Transverse colon (tissue), 4 donors: ENCODE measurements around the gene GNAI1. TPM values are rescaled to one million over a fixed set of nuclear protein-coding genes. Genes with fewer than 3 reads are reported as not detected.
A peak's percentile ranks its signal among the peaks of the same experiment; 100 is the strongest.

Experiments used
- DNase-seq: peaks from one replicate; pipeline ENCODE4 v3.0.0-alpha.2; 2019
- H3K27ac ChIP-seq, 4 donors: fragments of 200-600 bp; sonication (generic); 2 replicates each; pipeline ENCODE4 v1.5.1; 2016 to 2018; ENCODE audit warnings: inconsistent platforms in 4 of 4
- H3K27me3 ChIP-seq: fragments of 200-600 bp; sonication (generic); 2 replicates; pipeline ENCODE4 v1.5.1; 2017; ENCODE audit warnings: inconsistent platforms
- H3K36me3 ChIP-seq, 4 donors: fragments of 200-600 bp; sonication (generic); 2 replicates each; pipeline ENCODE4 v1.5.1; 2017 to 2019; ENCODE audit warnings: inconsistent platforms in 4 of 4
- H3K4me1 ChIP-seq, 4 donors: fragments of 200-600 bp; sonication (generic); 2 replicates each; pipeline ENCODE4 v1.5.1; 2017 to 2020; ENCODE audit warnings: inconsistent platforms in 4 of 4
- H3K4me3 ChIP-seq, 4 donors: fragments of 200-600 bp; sonication (generic); 1 replicate in 1 of 4; 2 replicates in 3 of 4; pipeline versions ENCODE4 v1.5.1 to v1.6.1; 2017 to 2019; ENCODE audit warnings: inconsistent platforms in 4 of 4
- H3K9me3 ChIP-seq, 2 donors: fragments of 200-600 bp; sonication (generic); 2 replicates each; pipeline ENCODE4 v1.5.1; 2017 to 2019; ENCODE audit warnings: inconsistent platforms in 2 of 2
- EP300 ChIP-seq: sonication (generic); formaldehyde crosslinking; IDR thresholded peaks from one replicate; pipeline ENCODE4 v1.6.1; 2017; ENCODE audit warnings: antibody characterized with exemption, low read depth
- POLR2A ChIP-seq: fragments of 450-650 bp; IDR thresholded peaks from one replicate; pipeline ENCODE4 v1.6.1; 2016; ENCODE audit warnings: antibody characterized with exemption, mild to moderate bottlenecking, moderate library complexity
- POLR2AphosphoS5 ChIP-seq, 3 donors: sonication (generic); formaldehyde crosslinking; IDR thresholded peaks; one replicate each; pipeline ENCODE4 v1.6.1; 2016; ENCODE audit warnings: antibody characterized with exemption in 3 of 3
- WGBS, 2 donors: methylation state at CpG; one replicate each; pipeline ENCODE4 v1.1.5; 2018; ENCODE audit warnings: low coverage in 1 of 2; 5-methylcytosine and 5-hydroxymethylcytosine counted together
- in situ Hi-C, 4 donors: fragments of 200-750 bp; cut with MboI; loops; one replicate each; pipeline versions ENCODE4 v1.15.0 to v1.15.1; 2017; ENCODE audit warnings: low sequenced_read_pairs in 3 of 4, low pct_ligation_motif_present in 1 of 4, low pct_unique_long_range_greater_than_20kb in 1 of 4
- intact Hi-C: fragments of 100-400 bp; cut with DNase I; formaldehyde crosslinking; loops from one replicate; pipeline ENCODE4 v1.15.1; 2023; ENCODE audit warnings: low total_unique reads
- total RNA-seq, 4 donors: library from RNA; depleted of rRNA; stranded (reverse); fragments of >200 nt; gene quantifications; one replicate each; pipeline ENCODE4 v1.1.0, GENCODE V29; 2016
- TF ChIP-seq, protein P1 (sequence below), 5 experiments: fragments of 200-600 bp in 3 of 5; fragments of 450-650 bp in 2 of 5; sonication (generic) in 3 of 5; IDR thresholded peaks; 1 replicate in 2 of 5; 2 replicates in 3 of 5; pipeline ENCODE4 v1.5.1; 2016 to 2017; ENCODE audit warnings: antibody characterized with exemption in 5 of 5, inconsistent platforms in 3 of 5, mild to moderate bottlenecking in 2 of 5, moderate library complexity in 1 of 5

GNAI1 gene
- total RNA-seq, 4 donors from 2014 or later = 3.0 to 46.0 (median 37.4) TPM

DNA sequence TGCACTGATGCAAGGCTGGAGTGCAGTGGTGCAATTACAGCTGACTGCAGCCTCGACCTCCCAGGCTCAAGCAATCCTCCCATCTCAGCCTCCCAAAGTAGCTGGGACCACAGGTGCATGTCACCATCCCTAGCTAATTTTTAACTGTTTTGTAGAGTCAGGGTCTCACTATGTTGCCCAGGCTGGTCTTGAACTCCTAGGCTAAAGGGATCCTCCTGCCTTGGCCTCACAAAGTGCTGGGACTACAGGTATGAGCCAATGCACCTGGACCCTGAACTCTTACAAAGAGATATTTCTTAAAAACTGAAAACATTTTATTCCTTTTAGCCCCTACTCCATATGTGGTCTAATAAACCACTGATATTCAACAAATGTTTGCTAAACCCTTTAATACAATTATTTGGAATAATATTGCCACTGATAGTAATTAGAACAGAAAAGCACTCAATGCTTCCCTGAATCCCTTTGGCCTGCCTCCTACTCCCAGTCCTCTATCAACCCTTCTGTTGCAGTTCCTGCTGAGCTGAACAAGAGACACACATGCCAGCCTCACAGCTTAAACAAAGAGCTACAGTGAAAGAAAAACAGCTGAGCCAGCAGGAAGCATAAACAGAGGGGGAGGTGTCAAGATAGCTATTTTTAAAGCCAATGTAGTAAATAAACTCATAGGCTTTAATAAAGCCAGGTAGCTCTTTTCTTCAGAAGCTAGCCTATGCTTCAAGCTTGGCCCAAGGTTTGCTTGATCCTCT is 7.0 kb upstream of the GNAI1 start:
- intact Hi-C loops (no loop called here), in situ Hi-C loops (no loop called here)
- no peak overlapping the region for H3K4me3 ChIP-seq
- H3K4me1 ChIP-seq = peaks cover 0 to 14% (median 0%) of the 10 kb centered on the region in 4 donors
- 75% methylated on average over 1 of the region's 1 CpG; no CpG with 5 or more reads in 1 of the 2 donors for WGBS, 2 donors
- H3K36me3 ChIP-seq = no peaks in the 10 kb centered on the region
- TF ChIP-seq, protein P1, sequence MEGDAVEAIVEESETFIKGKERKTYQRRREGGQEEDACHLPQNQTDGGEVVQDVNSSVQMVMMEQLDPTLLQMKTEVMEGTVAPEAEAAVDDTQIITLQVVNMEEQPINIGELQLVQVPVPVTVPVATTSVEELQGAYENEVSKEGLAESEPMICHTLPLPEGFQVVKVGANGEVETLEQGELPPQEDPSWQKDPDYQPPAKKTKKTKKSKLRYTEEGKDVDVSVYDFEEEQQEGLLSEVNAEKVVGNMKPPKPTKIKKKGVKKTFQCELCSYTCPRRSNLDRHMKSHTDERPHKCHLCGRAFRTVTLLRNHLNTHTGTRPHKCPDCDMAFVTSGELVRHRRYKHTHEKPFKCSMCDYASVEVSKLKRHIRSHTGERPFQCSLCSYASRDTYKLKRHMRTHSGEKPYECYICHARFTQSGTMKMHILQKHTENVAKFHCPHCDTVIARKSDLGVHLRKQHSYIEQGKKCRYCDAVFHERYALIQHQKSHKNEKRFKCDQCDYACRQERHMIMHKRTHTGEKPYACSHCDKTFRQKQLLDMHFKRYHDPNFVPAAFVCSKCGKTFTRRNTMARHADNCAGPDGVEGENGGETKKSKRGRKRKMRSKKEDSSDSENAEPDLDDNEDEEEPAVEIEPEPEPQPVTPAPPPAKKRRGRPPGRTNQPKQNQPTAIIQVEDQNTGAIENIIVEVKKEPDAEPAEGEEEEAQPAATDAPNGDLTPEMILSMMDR (IDR thresholded peaks at IDR 0.05) = no peak
- TF ChIP-seq POLR2A (no peak), EP300 (no peak), POLR2AphosphoS5 (IDR thresholded peaks at IDR 0.05) (no peak)
- no peaks in the 10 kb centered on the region for H3K9me3 ChIP-seq
- H3K27ac ChIP-seq = no peak overlapping the region
- DNase-seq = no peak
- no peaks in the 10 kb centered on the region for H3K27me3 ChIP-seq

- Histone ChIP-seq H3K27ac (no peak overlapping the region), H3K4me1 (peaks cover 0 to 19% (median 0%) of the 10 kb centered on the region in 4 donors), H3K9me3 (no peaks in the 10 kb centered on the region), H3K4me3 (no peak overlapping the region), H3K36me3 (no peaks in the 10 kb centered on the region), H3K27me3 (no peaks in the 10 kb centered on the region)
- in situ Hi-C loops = no loop called here
- TF ChIP-seq, protein P1 (IDR thresholded peaks at IDR 0.05) = no peak
- no peak for TF ChIP-seq EP300
- no peak for TF ChIP-seq POLR2AphosphoS5 (IDR thresholded peaks at IDR 0.05)
- TF ChIP-seq POLR2A = no peak
- DNase-seq = no peak
- intact Hi-C loops = no loop called here
- 81 to 96% methylated on average over 3 of the region's 3 CpGs for WGBS, 2 donors
These were observed 5.7 kb upstream of the GNAI1 start for GRCh38 chr7:80128918-80129317.

DNA sequence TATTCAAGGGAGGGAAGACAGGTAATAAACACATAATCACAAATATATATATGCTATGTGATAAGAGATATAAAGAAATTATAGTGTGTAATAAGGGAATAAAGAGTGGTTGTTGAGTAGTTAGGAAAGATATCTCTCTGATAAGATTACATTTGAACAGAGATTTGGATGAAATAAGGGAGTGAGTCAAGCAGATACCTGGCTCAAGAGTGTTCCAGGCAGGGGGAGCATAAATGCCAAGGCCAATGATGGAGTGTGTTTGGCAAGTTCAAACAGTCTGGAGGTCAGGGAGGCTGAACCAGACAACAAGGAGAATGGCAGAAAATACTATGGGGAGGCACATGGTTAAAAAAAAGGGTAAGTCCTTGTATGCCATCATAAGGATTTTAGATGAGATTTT is 4.8 kb upstream of the GNAI1 start:
- Histone ChIP-seq H3K27ac (no peak overlapping the region), H3K36me3 (no peaks in the 10 kb centered on the region), H3K4me1 (peaks cover 0 to 23% (median 0%) of the 10 kb centered on the region in 4 donors), H3K4me3 (no peak overlapping the region), H3K9me3 (no peaks in the 10 kb centered on the region), H3K27me3 (no peaks in the 10 kb centered on the region)
- DNase-seq = peak; percentile 25
- TF ChIP-seq POLR2A (no peak), EP300 (no peak), POLR2AphosphoS5 (IDR thresholded peaks at IDR 0.05) (no peak)
- TF ChIP-seq, protein P1 (IDR thresholded peaks at IDR 0.05) = no peak
- in situ Hi-C loops (loop anchor here in 1 of 4 donors (10.0 kb wide), 1 partner anchor 265 kb away; no protein-coding TSS in a partner anchor), intact Hi-C loops (loop anchor here (10.0 kb wide), 1 partner anchor 265 kb away; no protein-coding TSS in a partner anchor)

- H3K9me3 ChIP-seq = no peaks in the 10 kb centered on the region
- intact Hi-C loops (loop anchor here (10.0 kb wide), 1 partner anchor 263 kb away; no protein-coding TSS in a partner anchor), in situ Hi-C loops (loop anchor here in 1 of 4 donors (10.0 kb wide), 1 partner anchor 263 kb away; no protein-coding TSS in a partner anchor)
- H3K27me3 ChIP-seq = no peaks in the 10 kb centered on the region
- H3K4me1 ChIP-seq = peaks cover 0 to 31% (median 7%) of the 10 kb centered on the region in 4 donors
- WGBS, 2 donors = 63 to 67% methylated on average over 2 of the region's 2 CpGs
- H3K4me3 ChIP-seq = no peak overlapping the region
- TF ChIP-seq, protein P1 (IDR thresholded peaks at IDR 0.05) = no peak
- TF ChIP-seq EP300 = no peak
- TF ChIP-seq POLR2AphosphoS5 (IDR thresholded peaks at IDR 0.05) = no peak
- TF ChIP-seq POLR2A = no peak
- no peak overlapping the region for H3K27ac ChIP-seq
- no peaks in the 10 kb centered on the region for H3K36me3 ChIP-seq
- no peak for DNase-seq
These were observed 2.8 kb upstream of the GNAI1 start for GRCh38 chr7:80131675-80132435.
